T-helper 17 cell (primary cell): ENCODE measurements around the gene ECM2. TPM values are rescaled to one million over a fixed set of nuclear protein-coding genes. Genes with fewer than 3 reads are reported as not detected.

ENCODE experiments used
- ATAC-seq: fragments of 150-1000 bp; cut with Tn5 transposase; 2 replicates; pipeline ENCODE4 v1.10.0; 2021; ENCODE audit warnings: mild to moderate bottlenecking, moderate library complexity
- DNase-seq, 3 donors: peaks; one replicate each; pipeline versions ENCODE4 v3.0.0 to v3.0.0-alpha.2; 2020 to 2021
- H3K9me3 ChIP-seq: one replicate; pipeline ENCODE4 v1.7.0; 2013; ENCODE audit warnings: low read length, mild to moderate bottlenecking; ENCODE audit not compliant: control insufficient read depth, poor library complexity, severe bottlenecking
- H3K27ac Mint-ChIP-seq: one replicate; pipeline ENCODE4 v1.8.0; 2022; ENCODE audit warnings: mild to moderate bottlenecking, moderate library complexity, mixed read lengths
- H3K27me3 Mint-ChIP-seq: one replicate; pipeline ENCODE4 v1.8.0; 2022; ENCODE audit warnings: mixed read lengths
- H3K36me3 Mint-ChIP-seq: one replicate; pipeline ENCODE4 v1.8.0; 2022; ENCODE audit warnings: low read depth, mixed read lengths
- H3K4me1 Mint-ChIP-seq: one replicate; pipeline ENCODE4 v1.8.0; 2022; ENCODE audit warnings: mild to moderate bottlenecking, mixed read lengths
- H3K4me3 Mint-ChIP-seq: one replicate; pipeline ENCODE4 v1.8.0; 2022; ENCODE audit warnings: mild to moderate bottlenecking, moderate library complexity, mixed read lengths
- total RNA-seq, 4 donors: library from RNA in 2 of 4; stranded (reverse) in 2 of 4; gene quantifications; one replicate each; pipeline ENCODE4 v1.2.3 and lab custom pipeline; 2022 to 2026

ECM2 gene
- total RNA-seq, 2 donors from 2014 or later: not detected

- no peak overlapping the region for H3K4me3 Mint-ChIP-seq
- no peaks in the 10 kb centered on the region for H3K36me3 Mint-ChIP-seq
- H3K9me3 ChIP-seq: no peaks in the 10 kb centered on the region
- DNase-seq: no peak
- H3K27ac Mint-ChIP-seq: no peak overlapping the region
- peaks cover 5% of the 10 kb centered on the region for H3K4me1 Mint-ChIP-seq
- ATAC-seq: no peak
- H3K27me3 Mint-ChIP-seq: no peaks in the 10 kb centered on the region
Observed at GRCh38 chr9:92483627-92484545, 51.9 kb downstream of the ECM2 start.

GRCh38 chr9:92482805-92483204 lies 53.0 kb downstream of the ECM2 start:
- no peaks in the 10 kb centered on the region for H3K27me3 Mint-ChIP-seq
- H3K4me3 Mint-ChIP-seq: no peak overlapping the region
- H3K9me3 ChIP-seq: no peaks in the 10 kb centered on the region
- DNase-seq (no peak), ATAC-seq (no peak)
- H3K27ac Mint-ChIP-seq: no peak overlapping the region
- H3K4me1 Mint-ChIP-seq: peaks cover 5% of the 10 kb centered on the region
- no peaks in the 10 kb centered on the region for H3K36me3 Mint-ChIP-seq

- Mint-ChIP-seq H3K36me3 (no peaks in the 10 kb centered on the region), H3K4me3 (no peak within 1 kb of the TSS), H3K27ac (no peak within 1 kb of the TSS), H3K4me1 (peaks cover 5% of the 10 kb centered on the region), H3K27me3 (no peaks in the 10 kb centered on the region)
- H3K9me3 ChIP-seq: no peaks in the 10 kb centered on the region
- no peak for ATAC-seq
- DNase-seq: no peak
Observed at GRCh38 chr9:92482329-92482728, 53.5 kb downstream of the ECM2 start, which contains the start of gene ASPN. TSS of gene ASPN (minus strand) at chr9:92482506.

- H3K4me1 Mint-ChIP-seq: peaks cover 5% of the 10 kb centered on the region
- no peaks in the 10 kb centered on the region for H3K27me3 Mint-ChIP-seq
- no peak for DNase-seq
- no peak overlapping the region for H3K4me3 Mint-ChIP-seq
- no peak for ATAC-seq
- H3K27ac Mint-ChIP-seq: no peak overlapping the region
- no peaks in the 10 kb centered on the region for H3K36me3 Mint-ChIP-seq
- no peaks in the 10 kb centered on the region for H3K9me3 ChIP-seq
Observed at GRCh38 chr9:92480986-92481633, 54.7 kb downstream of the ECM2 start.

- no peak overlapping the region for H3K27ac Mint-ChIP-seq
- H3K4me3 Mint-ChIP-seq: no peak overlapping the region
- peaks cover 2% of the 10 kb centered on the region for H3K36me3 Mint-ChIP-seq
- ATAC-seq: no peak
- peaks cover 8% of the 10 kb centered on the region for H3K4me1 Mint-ChIP-seq
- no peak for DNase-seq
- no peaks in the 10 kb centered on the region for H3K9me3 ChIP-seq
- H3K27me3 Mint-ChIP-seq: peaks cover 4% of the 10 kb centered on the region
Observed at GRCh38 chr9:92480291-92480771, 55.5 kb downstream of the ECM2 start.

GRCh38 chr9:92479346-92479745 lies 56.4 kb downstream of the ECM2 start:
- peaks cover 5% of the 10 kb centered on the region for H3K27me3 Mint-ChIP-seq
- peaks cover 2% of the 10 kb centered on the region for H3K36me3 Mint-ChIP-seq
- DNase-seq (no peak), ATAC-seq (no peak)
- H3K4me1 Mint-ChIP-seq: peaks cover 8% of the 10 kb centered on the region
- H3K27ac Mint-ChIP-seq: no peak overlapping the region
- H3K4me3 Mint-ChIP-seq: no peak overlapping the region
- H3K9me3 ChIP-seq: no peaks in the 10 kb centered on the region

GRCh38 chr9:92478783-92479182 lies 57.0 kb downstream of the ECM2 start:
- no peaks in the 10 kb centered on the region for H3K9me3 ChIP-seq
- Mint-ChIP-seq H3K27ac (no peak overlapping the region), H3K4me1 (peaks cover 8% of the 10 kb centered on the region), H3K36me3 (peaks cover 2% of the 10 kb centered on the region), H3K27me3 (peaks cover 5% of the 10 kb centered on the region), H3K4me3 (no peak overlapping the region)
- DNase-seq: no peak
- ATAC-seq: no peak

GRCh38 chr9:92476962-92477361 lies 58.8 kb downstream of the ECM2 start:
- Mint-ChIP-seq H3K4me1 (peaks cover 8% of the 10 kb centered on the region), H3K27ac (no peak overlapping the region), H3K27me3 (peaks cover 5% of the 10 kb centered on the region), H3K4me3 (no peak overlapping the region), H3K36me3 (peaks cover 4% of the 10 kb centered on the region)
- DNase-seq (no peak), ATAC-seq (no peak)
- no peaks in the 10 kb centered on the region for H3K9me3 ChIP-seq

- Mint-ChIP-seq H3K4me3 (no peak overlapping the region), H3K4me1 (peaks cover 3% of the 10 kb centered on the region), H3K36me3 (peaks cover 4% of the 10 kb centered on the region), H3K27ac (no peak overlapping the region), H3K27me3 (peaks cover 5% of the 10 kb centered on the region)
- no peaks in the 10 kb centered on the region for H3K9me3 ChIP-seq
- ATAC-seq: no peak
- no peak for DNase-seq
Observed at GRCh38 chr9:92474587-92474986, 61.2 kb downstream of the ECM2 start.

GRCh38 chr9:92468206-92468605 lies 67.6 kb downstream of the ECM2 start:
- Mint-ChIP-seq H3K27ac (no peak overlapping the region), H3K27me3 (no peaks in the 10 kb centered on the region), H3K4me3 (no peak overlapping the region), H3K36me3 (peaks cover 2% of the 10 kb centered on the region), H3K4me1 (peaks cover 3% of the 10 kb centered on the region)
- H3K9me3 ChIP-seq: no peaks in the 10 kb centered on the region
- ATAC-seq (no peak), DNase-seq (no peak)

GRCh38 chr9:92467511-92467910 lies 68.3 kb downstream of the ECM2 start:
- Mint-ChIP-seq H3K4me1 (peaks cover 3% of the 10 kb centered on the region), H3K36me3 (no peaks in the 10 kb centered on the region), H3K4me3 (no peak overlapping the region), H3K27ac (no peak overlapping the region), H3K27me3 (no peaks in the 10 kb centered on the region)
- DNase-seq: no peak
- H3K9me3 ChIP-seq: no peaks in the 10 kb centered on the region
- ATAC-seq: no peak

GRCh38 chr9:92467041-92467440 lies 68.7 kb downstream of the ECM2 start:
- Mint-ChIP-seq H3K27ac (no peak overlapping the region), H3K4me1 (peaks cover 3% of the 10 kb centered on the region), H3K4me3 (no peak overlapping the region), H3K36me3 (no peaks in the 10 kb centered on the region), H3K27me3 (no peaks in the 10 kb centered on the region)
- H3K9me3 ChIP-seq: no peaks in the 10 kb centered on the region
- DNase-seq (no peak), ATAC-seq (no peak)

- Mint-ChIP-seq H3K4me3 (no peak overlapping the region), H3K27ac (no peak overlapping the region), H3K36me3 (no peaks in the 10 kb centered on the region), H3K4me1 (peaks cover 3% of the 10 kb centered on the region), H3K27me3 (no peaks in the 10 kb centered on the region)
- H3K9me3 ChIP-seq: no peaks in the 10 kb centered on the region
- DNase-seq (no peak), ATAC-seq (no peak)
Observed at GRCh38 chr9:92463984-92464383, 71.8 kb downstream of the ECM2 start.
